GM21619 (cell line): ENCODE results near the gene LRRN3.
"Not testable (repeated sequence)": the region's sequence is repeated elsewhere in the genome, so short reads cannot be mapped to it uniquely, and the experiment has no call there.

Experiments used
- ATAC-seq: cut with Tn5 transposase; IDR thresholded peaks from one replicate; pipeline ENCODE4 v1.9.1; 2021; ENCODE audit not compliant: unreplicated experiment

Gene LRRN3

GRCh38 chr7:111090846-111091245 lies at the start of gene LRRN3:
Gene LRRN3 (plus strand): TSS chr7:111091127. CDS start chr7:111122773, 31,646 bp downstream.
- ATAC-seq: no peak

DNA sequence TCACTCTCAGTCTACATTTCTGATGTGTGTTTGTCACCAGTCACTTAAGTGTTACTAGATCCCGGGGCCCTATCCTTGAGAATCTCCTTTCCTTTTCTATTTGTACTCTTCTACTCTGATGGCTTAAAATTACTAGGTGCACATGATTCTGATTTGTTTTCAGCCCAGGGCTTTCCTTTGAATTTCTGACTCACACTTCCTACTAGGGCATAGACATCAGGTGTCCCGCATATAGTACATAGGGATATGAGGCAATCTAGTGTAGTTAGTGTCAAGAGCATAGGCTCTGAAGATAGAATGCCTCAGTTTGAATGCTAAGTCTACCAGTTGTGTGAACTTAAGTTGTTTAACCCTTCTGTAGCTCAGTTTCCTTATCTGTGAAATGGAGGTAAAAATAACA lies 49.4 kb upstream of the LRRN3 start:
- ATAC-seq: no peak

DNA sequence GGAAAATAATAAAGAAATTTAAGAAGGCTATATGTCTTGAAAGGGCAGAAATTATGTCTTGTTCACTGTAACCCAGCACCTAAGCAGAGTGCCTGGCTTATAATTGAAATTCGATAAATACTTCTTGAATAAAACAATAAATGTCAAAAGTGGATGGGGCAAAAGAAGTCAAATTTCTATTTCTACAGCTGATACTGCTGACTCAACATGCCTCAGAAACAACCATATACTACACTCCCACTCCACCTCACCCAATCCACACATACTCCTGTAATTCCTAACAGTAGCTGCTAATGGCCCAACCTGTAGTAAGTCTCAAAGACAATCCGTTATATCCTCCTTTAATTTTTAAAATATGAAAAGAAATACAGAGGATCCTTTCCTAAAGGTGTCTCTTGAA lies 48.1 kb upstream of the LRRN3 start:
- ATAC-seq: no peak

DNA sequence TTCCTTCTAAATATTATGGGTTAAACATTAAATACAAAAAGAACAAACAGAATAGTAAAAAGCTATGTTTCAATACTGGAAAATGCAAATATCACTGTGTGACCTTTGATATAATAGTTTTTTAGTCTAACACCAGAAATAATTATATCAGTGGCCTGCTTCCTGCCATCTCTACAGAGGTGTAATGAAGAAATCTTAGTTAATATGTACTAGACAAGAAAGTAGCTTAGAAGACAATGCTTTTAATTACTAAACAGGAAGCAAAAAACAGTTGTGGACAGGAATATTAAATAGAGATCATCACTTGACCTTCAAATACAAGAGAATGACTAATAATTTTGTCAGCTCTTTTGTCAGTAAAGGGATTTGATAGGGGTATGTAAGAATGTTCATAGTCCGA lies 47.4 kb upstream of the LRRN3 start:
- ATAC-seq: peak; percentile 99

DNA sequence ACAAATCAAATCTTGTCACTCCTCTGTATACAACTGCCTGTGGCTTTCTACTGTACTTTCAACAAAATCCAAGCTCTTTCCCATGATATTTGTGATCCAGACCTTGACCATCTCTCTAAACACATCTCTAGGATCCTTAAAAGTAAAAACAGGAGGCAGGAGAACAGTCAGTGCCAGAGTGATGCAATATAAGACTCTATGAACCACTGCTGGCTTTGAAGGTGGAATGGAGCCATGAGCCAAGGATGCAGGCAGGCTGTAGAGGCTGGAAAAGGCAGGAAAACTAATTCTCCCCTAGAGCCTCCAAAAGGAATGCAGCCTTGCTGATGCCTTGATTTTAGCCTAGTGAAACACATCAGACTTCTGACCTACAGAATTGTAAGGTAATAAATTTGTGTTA lies 45.5 kb upstream of the LRRN3 start:
- ATAC-seq: no peak

DNA sequence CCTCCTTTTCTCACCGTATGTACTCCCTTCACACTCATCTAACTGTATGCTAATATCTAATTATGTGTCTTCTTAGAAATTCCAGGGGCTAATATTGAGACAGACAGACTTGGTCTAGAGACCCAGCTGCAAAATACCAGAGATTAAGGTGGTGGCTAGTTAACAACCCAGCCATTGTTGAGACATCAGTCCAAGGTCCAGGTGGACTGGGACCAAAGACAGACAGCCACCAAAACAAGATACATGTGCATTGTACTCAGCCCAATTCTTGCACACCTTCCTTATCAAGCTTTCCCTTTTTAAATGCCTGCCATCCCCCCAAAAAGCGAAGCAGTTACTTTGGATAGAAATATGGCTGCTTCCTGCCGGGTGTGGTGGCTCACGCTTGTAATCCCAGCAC lies 43.3 kb upstream of the LRRN3 start:
- no peak for ATAC-seq

GRCh38 chr7:111049971-111050680 lies 40.8 kb upstream of the LRRN3 start:
- no peak for ATAC-seq

DNA sequence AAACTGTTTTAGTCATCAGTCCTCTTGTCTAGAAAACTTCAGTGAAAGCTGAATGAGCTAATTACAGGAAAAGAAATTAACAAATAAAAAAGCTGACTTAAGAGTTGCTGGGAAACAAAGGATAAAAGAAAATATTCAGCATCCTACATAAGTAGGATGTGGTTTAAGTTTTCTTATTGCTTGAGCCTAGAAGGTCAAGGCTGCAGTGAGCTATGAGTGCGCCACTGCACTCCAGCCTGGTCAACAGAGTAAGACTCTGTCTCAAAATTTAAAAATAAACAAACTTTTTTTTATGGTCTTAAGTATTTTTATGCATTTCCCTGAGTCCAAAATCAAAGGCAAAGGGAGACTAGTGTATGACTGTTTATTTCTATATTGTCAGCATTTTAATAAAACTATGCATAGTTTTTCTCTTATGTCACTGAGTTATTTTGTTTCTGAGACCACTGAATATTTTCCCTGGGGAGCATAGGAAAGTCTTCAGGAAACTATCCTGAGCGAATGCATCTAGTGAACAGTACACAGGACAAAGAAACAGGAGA lies 40.0 kb upstream of the LRRN3 start:
- no peak for ATAC-seq

- ATAC-seq: no peak
These were observed 39.1 kb upstream of the LRRN3 start for GRCh38 chr7:111051832-111052231.

GRCh38 chr7:111053035-111053434 lies 37.9 kb upstream of the LRRN3 start:
- no peak for ATAC-seq

- no peak for ATAC-seq
These were observed 34.6 kb upstream of the LRRN3 start for GRCh38 chr7:111056371-111056770.

- ATAC-seq: no peak
These were observed 33.9 kb upstream of the LRRN3 start for GRCh38 chr7:111057066-111057465.

DNA sequence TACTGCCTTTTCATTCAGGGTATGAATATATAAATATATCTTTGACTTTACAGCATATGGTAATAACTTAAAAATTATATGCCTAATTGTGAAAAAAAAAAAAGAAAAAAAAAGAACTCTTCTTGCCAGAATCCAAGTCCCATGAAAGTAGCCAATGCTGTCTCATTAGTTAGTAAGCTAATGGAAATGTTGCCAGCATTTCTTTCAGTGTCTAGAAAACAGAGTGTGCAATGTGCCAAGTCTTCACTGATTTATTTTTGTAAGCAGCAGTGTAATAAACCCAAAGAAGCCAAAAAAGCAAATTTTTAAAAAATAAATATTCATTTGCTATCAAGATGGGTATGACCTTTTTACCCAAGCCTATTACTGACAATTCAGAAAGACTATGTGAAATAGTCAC lies 31.1 kb upstream of the LRRN3 start:
- ATAC-seq: no peak

DNA sequence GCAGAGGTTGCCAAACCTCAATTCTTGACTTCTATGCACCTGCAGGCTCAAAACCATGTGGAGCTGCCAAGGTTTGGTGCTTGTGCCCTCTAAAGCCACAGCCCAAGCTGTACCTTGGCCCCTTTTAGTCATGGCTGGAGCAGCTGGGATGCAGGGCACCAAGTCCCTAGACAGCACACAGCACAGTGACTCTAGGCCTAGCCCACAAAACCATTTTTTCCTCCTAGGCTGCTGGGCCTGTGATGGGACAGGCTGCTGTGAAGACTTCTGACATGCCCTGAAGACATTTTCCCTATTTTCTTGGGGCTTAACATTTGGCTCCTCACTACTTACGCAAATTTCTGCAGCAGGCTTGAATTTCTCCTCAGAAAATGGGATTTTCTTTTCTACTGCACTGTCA lies 27.8 kb upstream of the LRRN3 start:
- no peak for ATAC-seq

- no peak for ATAC-seq
These were observed 23.7 kb upstream of the LRRN3 start for GRCh38 chr7:111067251-111067650.

- no peak for ATAC-seq
These were observed 23.2 kb upstream of the LRRN3 start for GRCh38 chr7:111067682-111068081.

GRCh38 chr7:111068618-111069017 lies 22.3 kb upstream of the LRRN3 start:
- ATAC-seq: no peak

DNA sequence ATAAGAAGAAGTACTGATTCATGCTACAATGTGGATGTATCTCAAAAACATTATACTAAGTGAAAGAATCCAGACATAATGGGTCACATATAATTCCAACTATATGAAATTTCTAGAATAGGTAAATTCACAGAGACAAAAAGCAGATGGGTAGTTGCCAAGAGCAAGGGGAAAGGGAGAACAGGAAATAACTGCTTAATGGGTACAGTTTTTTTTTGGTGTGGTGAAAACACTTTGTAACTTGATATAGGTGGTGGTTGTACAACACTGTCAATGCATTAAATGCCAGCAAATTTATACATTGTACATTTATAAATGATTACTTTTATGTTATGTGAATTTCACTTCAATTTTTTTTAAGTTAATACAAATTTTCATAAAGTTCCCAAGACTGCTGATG lies 19.4 kb upstream of the LRRN3 start:
- ATAC-seq: no peak

DNA sequence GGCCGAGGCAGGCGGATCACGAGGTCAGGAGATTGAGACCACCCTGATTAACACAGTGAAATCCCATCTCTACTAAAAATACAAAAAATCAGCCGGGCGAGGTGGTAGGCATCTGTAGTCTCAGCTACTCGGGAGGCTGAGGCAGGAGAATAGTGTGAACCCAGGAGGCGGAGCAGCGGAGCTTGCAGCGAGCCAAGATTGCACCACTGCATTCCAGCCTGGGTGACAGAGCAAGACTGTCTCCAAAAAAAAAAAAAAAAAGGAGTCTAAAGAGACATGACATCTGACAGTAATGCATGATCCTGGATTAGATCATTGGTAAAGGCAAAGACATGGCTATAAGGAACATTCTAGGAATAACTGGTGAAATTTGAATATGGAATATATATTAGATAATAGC lies 18.3 kb upstream of the LRRN3 start:
- ATAC-seq: not testable (repeated sequence)

DNA sequence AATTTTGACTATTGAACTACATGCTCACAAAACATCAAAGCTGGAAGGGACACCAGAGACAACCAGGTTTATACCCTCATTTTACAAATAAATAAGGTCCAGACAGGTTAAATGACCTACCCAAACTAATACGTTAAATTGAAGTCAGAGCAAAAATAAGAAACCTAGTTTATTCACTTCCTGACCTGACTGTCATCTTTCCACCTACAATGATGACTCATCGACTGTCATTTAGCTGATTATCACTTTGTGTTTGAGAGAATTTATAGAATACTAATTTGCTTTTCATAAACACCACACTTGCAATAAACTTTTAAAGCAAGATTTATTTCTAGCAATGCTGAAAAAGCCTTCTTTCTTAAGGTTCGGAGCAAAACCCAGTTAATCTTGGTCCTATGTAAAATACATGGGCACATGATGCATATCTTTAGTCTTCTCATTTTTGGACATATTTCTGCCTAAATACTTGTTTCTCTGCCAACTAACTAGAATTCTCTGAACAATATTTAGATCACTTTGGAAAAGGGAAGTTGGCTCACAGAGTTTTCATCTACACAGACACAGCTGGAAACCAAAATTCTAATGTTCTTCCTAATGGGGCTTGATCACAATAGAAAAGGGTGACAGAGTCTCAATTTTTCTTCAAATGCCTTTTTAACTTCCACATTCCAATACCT lies 16.7 kb upstream of the LRRN3 start:
- ATAC-seq: peak; percentile 40

DNA sequence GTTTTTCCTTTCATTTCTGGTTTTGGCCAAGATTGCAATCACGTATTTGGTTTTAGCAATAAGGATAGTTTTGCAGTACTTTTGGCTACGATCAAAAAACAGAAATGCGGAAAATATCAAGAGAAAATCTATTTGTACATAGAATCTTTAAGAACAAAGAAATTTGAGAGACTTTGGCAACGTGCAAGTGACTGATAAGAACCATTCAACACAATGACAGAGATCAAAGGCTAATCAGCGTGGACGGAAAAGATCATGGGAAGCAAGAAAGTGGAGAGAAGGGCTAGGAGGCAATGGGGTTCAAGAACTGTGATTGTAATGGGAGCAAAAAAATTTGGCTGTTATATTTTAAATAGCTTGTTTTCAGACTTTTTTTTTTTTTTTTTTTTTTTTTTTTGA lies 16.2 kb upstream of the LRRN3 start:
- ATAC-seq: no peak

DNA sequence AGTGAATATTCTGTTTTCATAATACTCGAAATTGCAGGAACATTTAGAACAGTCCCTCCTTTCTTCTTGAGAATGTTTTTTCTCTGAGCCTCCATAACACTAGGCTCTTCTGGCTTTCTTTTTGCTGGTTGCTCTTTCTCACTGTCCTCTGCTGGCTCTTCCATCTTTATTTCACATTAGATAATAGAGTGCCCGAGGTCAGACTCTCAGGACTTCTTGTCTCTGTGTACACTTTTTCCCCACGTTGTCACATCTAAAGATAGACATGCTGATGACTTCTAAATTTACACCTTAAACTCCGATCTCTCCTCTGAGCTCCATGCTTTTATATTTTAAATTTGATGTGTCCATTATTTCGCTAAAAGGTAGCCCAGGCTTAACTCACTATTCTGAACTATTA lies 15.4 kb upstream of the LRRN3 start:
- ATAC-seq: no peak

DNA sequence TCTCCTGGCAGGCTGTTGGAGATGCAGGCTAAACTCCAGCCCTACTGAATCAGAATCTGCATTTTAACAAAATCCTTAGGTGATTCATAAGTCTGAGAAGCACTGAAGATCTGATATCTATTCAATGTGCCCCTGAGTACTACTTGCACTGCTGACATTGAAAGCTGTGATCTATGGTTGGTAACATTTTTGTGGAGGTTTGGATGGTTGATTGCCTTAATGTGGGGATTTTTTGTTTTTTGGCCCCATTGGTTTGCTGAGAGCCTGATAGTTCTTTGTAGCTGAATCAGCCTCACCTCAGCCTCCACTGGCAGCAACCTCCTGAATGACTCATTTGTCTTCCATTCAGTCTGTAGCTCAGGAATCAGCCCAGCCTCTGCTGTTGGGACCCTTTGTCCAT lies 14.7 kb upstream of the LRRN3 start:
- ATAC-seq: no peak
